Stimulated activated CD4-positive, alpha-beta T cell treated with anti-CD3 and anti-CD28 coated beads, Interleukin-4, amount 100 ng/mL, for 1 hour (primary cell): Measurements from ENCODE around the gene MRFAP1.
"Not testable (repeated sequence)": the region's sequence is repeated elsewhere in the genome, so short reads cannot be mapped to it uniquely, and the experiment has no call there.

Experiments used
- DNase-seq: peaks from one replicate; pipeline ENCODE4 v3.0.0-alpha.2; 2020

Gene MRFAP1

GRCh38 chr4:6612961-6613675 is 27.4 kb upstream of the MRFAP1 start:
- no peak for DNase-seq

- no peak for DNase-seq
Observed at GRCh38 chr4:6613676-6614651, 26.5 kb upstream of the MRFAP1 start.

- DNase-seq = no peak
Observed at GRCh38 chr4:6614701-6615230, 25.7 kb upstream of the MRFAP1 start.

- DNase-seq = no peak
Observed at GRCh38 chr4:6616087-6616995, 24.1 kb upstream of the MRFAP1 start.

- no peak for DNase-seq
Observed at GRCh38 chr4:6617246-6617645, 23.2 kb upstream of the MRFAP1 start.

- DNase-seq = no peak
Observed at GRCh38 chr4:6618386-6619115, 21.9 kb upstream of the MRFAP1 start.

- DNase-seq = no peak
Observed at GRCh38 chr4:6619116-6619465, 21.4 kb upstream of the MRFAP1 start.

- DNase-seq = no peak
Observed at GRCh38 chr4:6619466-6620255, 20.8 kb upstream of the MRFAP1 start.

GRCh38 chr4:6620296-6620695 is 20.2 kb upstream of the MRFAP1 start:
- DNase-seq = no peak

- no peak for DNase-seq
Observed at GRCh38 chr4:6620891-6621555, 19.5 kb upstream of the MRFAP1 start.

GRCh38 chr4:6621556-6621927 is 18.9 kb upstream of the MRFAP1 start:
- no peak for DNase-seq

GRCh38 chr4:6622744-6623143 is 17.7 kb upstream of the MRFAP1 start:
- no peak for DNase-seq

GRCh38 chr4:6625256-6625655 is 15.2 kb upstream of the MRFAP1 start:
- DNase-seq = no peak

GRCh38 chr4:6626066-6626465 is 14.4 kb upstream of the MRFAP1 start:
- DNase-seq = no peak

GRCh38 chr4:6627832-6628231 is 12.7 kb upstream of the MRFAP1 start:
- DNase-seq = no peak

- not testable (repeated sequence) for DNase-seq
Observed at GRCh38 chr4:6628484-6628883, 12.0 kb upstream of the MRFAP1 start.

- no peak for DNase-seq
Observed at GRCh38 chr4:6632125-6632524, 8.4 kb upstream of the MRFAP1 start.

GRCh38 chr4:6633091-6633906 is 7.2 kb upstream of the MRFAP1 start:
- no peak for DNase-seq

- DNase-seq = no peak
Observed at GRCh38 chr4:6634746-6635145, 5.7 kb upstream of the MRFAP1 start.
